Measurements from ENCODE around the gene COMTD1.
A peak's percentile ranks its signal among the peaks of the same experiment; 100 is the strongest.
"Not testable (repeated sequence)": the region's sequence is repeated elsewhere in the genome, so short reads cannot be mapped to it uniquely, and the experiment has no call there.

The COMTD1 gene

DNA sequence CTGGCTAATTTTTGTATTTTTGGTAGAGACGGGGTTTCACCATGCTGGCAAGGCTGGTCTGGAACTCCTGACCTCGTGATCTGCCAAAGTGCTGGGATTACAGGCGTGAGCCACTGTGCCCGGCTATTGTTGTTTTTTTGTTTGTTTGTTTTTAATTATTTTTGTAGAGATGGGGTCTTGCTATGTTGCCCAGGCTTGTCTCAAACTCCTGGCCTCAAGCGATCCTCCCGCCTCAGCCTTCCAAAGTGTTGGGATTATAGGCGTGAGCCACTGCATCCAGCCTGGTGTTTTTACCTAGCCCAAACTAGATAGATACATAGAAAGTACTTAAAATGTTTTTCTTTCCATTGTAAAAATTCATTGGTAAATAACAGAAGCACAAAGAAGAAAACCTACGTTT lies 14.3 kb downstream of the COMTD1 start:
- not testable (repeated sequence) for DNase-seq

DNA sequence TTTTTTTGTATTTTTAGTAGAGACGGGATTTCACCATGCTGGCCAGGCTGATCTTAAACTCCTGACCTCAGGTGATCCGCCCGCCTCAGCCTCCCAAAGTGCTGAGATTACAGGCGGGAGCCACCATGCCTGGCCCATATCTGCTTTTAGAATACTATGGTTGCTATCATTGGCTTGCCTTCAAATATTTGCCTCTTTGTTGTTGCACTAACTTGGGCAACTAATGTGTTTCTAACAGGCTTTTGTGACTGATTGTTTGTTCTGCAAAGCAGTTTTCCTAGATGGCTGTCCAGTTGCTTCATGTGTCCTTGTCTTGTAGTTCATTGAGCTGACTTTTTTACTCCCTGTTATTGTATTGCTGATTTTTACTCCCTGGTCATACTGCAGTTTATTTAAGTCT lies 15.5 kb downstream of the COMTD1 start:
- no peak for DNase-seq

DNA sequence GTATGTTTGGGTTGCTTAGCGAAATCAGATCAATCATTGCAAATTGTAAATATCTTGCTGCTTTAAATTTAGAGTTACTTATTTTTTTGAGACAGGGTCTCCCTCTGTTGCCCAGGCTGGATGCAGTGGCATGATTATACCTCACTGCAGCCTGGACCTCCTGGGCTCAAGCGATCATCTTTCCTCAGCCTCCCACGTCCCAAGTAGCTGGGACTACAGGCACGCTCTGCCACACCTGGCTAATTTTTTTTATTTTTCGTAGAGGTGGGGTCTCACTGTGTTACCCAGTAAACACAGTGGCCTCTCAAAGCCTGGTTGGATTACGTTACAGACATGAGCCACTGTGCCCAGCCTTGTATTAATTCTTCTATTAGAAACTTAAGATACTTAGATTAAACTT lies 23.4 kb downstream of the COMTD1 start:
- no peak for DNase-seq

DNA sequence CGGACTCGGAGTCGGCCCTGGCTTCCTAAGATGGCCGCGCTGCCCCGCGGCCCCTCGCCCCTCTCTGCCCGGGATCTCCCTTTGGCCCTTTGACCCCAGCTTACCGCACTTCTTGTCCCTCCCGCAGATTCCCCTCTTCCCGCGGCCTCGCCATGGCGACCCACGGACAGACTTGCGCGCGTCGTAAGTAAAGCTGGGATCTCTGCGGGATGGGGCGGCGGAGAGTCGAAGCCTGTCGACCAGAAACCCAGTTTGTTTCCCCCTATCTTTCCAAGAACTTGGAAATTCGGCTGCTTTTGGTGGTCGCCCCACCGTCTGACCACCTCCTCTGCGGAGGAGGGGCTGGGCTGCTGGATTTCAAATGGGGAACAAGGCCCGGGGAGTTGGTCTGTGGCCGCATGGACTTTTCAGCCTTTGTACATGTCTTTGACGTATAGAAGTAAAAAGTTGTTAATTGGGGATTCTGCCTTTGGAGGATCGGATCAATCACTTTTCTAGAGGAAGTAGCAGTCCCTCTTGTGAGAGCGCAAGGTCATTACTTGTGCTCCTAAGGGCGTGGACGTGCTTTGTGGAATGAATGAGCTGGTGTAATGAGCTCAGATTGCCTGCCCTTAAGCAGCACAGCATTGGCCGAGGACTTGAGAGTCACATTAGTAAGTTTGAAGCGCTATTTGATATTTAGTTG lies 24.6 kb downstream of the COMTD1 start:
- DNase-seq = peak; percentile 27

DNA sequence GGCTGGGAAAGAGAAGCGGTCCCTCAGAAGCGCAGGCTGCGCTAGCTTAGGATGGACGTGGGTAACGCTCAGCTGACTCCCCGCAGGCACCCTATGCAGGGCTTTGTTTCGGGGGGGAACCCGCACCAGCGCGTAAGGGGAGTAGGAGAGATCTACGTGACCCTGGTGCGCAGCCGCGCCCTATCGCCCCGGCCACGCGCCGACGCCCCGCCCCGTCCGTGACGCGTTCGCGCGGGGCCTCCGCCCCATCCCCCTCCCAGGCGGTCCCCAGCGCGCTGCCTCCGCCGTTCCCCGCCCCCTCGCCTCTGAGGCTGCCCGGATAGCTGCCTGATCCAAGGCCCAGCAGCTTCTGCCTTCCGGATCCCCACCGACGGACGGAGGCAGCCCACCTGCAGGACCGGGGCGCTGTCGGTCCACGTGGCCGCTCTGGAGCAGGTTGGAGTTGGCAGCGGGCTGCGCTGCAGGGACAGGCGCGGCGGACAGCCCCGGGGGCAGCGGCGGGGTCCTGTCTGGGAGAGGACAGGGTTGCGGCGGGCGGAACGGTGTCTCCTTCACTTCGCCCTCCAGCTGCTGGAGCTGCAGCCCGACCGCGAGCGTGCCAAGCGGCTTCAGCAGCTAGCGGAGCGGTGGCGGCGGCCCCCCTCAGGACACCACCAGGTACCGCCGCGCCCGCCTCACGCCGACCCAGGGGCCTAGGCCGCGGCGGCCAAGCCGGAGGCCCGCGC lies 25.3 kb downstream of the COMTD1 start, which contains the start of gene VDAC2:
Gene VDAC2 (plus strand): TSS at position 515 of the 725 bp plus-strand sequence. CDS start 363 bp downstream, outside the sequence.
- peak; percentile 93 for DNase-seq

DNA sequence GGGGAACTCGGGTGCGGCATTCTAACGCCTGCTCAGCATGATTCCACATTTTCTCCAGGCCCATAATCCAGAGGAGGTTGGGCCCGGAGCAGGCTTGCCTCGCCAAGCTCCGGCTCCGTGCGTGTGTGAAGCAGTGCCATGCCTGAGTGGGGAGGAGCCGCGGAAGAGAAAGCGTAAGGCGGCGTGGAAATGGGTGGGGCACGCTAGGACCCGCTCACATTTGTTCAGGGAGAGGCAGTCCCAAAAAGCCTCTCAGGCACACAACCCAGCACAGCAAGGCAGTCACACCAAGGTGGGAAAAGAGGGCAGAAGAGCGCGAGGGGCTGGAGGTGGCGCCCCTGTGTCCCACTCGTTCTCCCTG lies 25.9 kb downstream of the COMTD1 start:
- DNase-seq = peak; percentile 70

DNA sequence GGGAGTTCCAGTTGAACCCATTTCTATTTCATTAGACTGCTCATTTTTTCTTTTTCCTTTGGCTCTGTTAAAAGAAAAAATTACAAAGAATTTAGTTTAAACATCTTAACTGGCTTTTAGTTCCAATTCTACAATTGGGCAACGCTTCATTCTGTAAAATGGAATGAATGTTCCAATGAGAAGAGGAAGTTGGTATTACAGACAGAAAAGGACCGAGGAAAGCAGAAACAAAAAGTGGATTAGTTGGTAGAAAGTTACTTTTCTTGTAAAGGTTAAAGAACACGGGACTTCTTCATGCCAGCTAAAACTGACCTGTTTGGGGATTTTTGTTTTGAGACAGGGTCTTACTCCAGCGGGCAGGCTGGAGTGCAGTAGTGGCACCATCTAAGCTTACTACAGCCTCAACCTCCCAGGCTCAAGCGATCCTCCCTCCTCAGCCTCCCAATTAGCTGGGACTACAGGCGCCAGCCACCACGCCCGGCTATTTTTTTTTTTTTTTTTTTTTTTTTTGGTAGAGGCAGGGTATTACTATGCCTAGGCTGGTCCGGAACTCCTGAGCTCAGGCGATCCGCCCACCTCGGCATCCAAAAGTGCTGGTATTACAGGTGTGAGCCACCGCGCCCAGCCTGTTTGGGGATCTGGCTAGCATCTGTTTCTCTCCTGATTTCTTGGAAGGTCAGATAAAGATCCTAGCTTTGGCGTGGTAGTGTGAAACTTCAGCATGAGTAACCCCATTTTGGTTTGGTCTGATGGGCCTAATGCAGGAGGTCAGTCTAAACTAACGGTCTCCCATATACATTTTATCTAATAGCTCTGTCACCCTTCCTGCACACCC lies 26.5 kb downstream of the COMTD1 start:
- DNase-seq = peak; percentile 5

DNA sequence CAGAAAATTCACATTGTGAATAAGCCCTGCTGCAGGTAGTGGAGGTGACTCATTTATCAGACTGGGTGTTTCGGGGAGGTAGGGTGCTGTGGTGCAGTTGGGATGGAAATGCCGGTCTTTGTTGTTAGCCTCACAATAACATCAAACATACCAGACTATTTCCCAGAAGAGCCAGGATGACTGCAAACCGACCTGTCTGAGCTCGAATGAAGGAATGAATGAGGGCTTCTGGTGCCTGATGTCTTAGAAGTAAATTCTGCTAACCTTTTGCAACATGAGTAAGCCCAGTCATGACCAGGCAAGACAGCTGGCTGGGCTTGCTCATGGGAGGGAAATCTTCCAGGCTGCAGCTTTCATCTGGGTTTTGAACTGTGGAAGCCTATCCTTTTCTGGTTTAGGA lies 27.6 kb downstream of the COMTD1 start:
- no peak for DNase-seq

DNA sequence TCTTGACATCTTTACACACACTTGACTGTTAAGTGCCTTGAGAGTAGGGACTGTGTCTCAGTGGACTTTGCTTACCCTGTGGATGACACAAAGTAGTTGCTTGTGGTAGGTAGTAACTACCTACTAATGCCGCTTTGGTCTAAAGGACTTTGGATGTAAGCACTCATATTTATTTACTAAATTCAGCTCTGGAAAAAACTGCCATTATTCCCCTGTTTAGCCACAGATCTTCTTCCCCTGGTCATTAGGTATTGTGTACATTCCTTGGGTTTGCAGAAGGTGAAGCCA lies 28.0 kb downstream of the COMTD1 start:
- DNase-seq = no peak

DNA sequence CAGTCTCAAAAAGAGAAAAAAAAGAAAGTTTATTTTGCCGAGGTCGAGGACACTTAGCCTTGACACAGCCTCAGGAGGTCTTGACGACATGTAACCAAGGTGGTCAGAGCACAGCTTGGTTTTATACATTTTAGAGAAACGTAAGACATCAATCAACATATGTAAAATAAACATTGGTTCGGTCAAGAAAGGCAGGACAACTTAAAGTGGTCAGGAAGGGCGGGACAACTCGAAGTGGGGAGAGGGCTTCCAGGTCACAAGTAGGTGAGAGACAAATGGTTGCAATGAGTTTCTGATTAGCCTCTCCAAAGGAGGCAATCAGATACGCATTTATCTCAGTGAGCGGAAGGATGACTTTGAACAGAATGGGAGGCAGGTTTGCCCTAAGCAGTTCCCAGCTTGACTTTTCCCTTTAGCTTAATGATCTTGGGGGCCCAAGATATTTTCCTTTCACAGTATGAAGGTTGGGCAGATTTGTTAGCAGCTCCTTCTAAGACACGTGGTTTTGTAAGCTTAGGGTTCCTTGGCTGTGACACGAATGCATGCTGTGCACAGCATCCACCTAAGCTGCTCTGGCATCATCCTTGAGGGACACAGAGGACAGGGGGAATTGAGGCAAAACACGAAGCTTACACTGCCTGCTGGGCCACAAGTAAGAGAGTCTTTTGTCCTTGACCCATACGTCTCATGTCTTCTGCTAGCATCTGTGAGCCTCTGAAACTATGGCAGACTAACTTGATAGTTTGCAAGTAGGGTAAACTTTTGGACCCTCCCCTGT lies 28.5 kb downstream of the COMTD1 start:
- DNase-seq = no peak

DNA sequence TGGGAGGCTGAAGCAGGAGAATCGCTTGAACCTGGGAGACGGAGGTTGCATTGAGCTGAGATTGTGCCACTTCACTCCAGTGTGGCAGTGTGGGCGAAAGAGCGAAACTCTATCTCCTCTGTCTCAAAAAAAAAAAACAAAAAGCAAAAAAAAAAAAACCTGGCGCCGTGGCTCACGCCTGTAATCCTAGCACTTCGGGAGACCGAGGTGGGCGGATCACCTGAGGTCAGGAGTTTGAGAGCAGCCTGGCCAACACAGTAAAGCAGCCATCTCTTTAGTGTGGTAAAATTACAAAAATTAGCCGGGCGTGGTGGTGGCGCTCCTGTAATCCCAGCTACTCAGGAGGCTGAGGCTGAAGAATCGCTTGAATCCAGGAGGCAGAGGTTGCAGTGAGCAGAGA lies 29.1 kb downstream of the COMTD1 start:
- DNase-seq = not testable (repeated sequence)

DNA sequence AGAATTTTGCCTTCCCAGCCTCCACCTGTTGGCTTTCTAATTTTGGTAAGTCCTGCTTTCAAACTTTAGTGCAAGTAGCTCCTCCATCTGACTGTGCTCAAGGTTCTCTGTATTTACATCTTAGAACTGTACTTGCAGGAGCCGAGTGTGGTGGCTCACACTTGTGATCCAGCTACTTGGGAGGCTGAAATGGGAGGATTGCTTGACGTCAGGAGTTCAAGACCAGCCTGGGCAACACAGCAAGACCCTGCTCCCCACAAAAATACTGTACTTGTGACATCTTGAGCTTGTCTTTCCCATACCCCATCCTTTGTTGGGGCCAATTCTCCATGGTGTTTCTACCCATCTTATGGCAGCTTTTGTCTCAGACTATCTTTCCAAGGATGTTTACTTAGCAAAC lies 29.8 kb downstream of the COMTD1 start:
- no peak for DNase-seq

DNA sequence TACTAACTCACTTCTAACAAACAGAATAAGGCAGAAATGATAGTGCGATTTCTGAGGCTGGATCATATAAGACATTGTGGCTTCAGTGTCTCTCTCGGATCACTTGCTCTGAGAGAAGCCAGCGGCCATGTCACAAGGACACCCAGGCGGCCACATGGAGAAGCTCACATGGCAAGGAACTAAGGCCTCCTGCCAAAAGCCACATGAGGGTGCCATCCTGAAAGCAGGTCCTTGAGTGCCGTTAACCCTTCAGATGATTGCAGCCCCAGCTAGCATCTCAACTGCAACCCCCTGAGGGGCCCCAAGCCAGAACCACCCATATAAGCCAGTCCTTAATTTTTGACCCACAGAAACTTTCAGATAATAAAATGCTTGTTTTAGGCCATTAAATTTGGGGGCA lies 32.0 kb downstream of the COMTD1 start:
- no peak for DNase-seq

DNA sequence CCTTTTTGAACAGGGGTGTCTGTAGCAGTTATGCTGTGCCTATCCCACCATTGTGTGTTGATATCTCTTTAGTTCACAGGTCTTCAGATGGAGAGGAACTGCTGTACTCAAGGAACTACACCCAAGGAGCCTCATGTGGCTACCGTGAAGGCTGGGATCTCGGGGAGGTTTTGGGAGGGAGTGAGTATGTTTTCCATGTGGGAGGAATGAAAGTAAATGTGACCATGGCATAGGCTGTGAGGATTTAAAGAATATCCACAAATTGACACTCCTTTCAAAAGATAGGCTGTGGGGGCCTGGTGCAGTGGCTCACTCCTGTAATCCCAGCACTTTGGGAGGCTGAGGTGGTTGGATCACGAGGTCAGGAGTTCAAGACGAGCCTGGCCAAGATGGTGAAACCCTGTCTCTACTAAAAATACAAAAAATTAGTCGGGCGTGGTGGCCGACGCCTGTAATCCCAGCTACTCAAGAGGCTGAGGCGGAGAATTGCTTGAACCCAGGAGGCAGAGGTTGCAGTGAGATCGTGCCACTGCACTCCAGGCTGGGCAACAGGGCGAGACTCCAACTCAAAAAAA lies 32.6 kb downstream of the COMTD1 start:
- not testable (repeated sequence) for DNase-seq

DNA sequence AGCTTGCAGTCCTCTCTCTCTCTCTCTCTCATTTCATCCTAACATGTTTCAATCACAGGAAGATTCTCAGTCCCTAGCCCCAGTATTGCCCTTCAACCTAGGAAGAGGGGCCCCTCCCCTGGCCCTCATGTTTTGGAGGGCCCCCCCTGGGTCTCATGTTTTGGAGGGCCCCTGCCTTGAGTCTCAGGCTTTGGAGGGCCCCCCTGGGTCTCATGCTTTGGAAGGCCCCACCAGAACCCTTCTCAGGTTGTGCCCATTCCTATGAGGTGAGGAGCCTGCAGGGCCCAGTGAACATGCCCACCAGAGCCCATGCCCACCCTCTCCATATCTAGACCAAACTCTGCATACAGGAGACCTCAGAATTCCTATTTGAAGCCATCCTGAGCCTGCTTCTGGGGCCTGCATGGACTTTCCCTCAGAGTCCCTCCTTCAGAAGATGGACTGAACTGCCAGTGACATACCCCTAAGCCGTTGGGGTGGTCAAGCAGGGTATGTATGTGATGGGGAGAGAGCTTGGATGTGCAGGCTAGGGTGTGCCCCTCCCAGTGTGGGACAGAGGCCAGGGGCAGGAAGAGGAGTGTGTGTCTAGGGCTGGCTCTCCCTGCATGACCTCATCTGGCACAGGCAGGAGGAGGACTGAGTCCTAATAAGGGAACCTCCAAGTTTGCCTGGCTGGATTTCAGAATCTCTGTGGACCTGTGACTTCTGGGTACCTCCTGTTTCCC lies 33.3 kb downstream of the COMTD1 start:
- no peak for DNase-seq

DNA sequence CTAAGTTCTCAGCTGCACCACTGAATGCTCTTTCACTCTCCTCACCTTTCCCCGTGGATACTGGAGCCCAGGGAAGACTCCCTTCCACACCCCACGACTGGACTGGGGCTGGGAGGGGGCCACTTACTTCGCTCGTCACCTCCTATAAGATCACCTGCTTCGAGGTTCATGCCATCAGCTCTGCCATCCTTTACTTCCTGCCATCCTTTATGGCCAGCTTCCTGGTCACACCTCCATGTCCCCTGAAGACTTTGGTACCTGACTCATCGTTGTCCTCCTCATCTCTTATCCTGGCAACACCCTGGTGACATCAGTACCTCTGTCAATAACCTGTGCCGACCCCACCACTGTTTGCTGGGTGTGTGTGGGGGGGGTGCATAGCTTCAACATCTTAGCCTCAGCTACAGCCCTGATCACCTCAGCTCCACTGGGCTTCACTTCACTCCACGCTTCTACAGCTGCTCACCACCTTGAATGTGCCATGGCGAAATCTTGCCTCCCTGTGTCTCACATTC lies 33.9 kb downstream of the COMTD1 start:
- no peak for DNase-seq

DNA sequence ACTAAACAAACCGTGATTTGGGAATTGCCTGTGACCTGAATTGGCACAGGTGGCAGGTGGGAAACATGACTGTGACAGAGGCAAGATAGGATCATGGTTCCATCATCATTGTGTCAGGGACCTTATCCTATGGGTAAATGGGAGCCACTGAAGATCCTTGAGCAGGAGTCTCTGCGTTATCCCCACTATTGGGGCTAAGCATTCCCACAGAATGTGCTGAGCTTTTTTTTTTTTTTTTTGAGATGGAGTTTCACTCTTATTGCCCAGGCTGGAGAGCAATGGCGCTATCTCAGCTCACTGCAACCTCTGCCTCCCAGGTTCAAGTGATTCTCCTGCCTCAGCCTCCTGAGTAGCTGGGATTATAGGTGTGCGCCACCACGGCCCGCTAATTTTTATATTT lies 35.8 kb downstream of the COMTD1 start:
- not testable (repeated sequence) for DNase-seq

DNA sequence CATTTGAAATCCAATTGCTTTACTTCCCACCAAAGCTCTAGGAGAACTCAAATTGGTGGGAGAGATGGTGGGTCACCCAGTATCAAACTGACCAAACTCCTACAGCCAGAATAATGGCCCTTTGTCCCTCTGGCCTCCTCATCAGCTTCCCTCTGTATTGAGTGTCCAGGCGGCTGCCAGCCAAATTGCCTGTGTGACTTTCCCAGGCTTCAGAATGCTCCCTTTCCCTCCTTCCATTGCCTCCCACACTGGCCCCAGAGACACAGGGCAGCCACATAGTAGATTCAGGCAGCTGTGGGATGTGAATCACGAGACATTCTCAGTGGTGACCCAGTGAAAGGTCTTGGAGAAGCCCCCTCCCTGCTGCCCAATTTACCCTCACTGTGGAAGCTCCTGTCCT lies 37.9 kb downstream of the COMTD1 start:
- DNase-seq = no peak

DNA sequence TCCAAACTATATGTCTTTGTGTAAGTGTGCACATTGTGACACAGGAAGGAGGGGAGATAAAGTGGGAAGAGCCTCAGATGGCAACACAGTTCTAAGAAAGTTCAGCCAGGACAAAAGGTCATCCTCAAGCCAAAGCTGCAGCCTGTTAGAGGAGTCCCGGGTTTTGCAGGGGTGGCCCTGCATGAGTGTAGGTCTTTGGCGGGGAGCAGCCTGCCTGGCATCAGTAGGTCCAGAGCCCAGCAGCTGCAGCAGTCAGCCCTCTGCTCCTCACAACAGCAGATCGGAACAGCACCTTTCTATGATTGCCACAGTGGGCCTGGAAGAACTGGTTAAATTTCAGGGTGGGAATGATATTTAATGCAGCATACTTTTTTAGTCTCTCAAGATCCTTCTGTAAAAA lies 38.7 kb downstream of the COMTD1 start:
- no peak for DNase-seq

DNA sequence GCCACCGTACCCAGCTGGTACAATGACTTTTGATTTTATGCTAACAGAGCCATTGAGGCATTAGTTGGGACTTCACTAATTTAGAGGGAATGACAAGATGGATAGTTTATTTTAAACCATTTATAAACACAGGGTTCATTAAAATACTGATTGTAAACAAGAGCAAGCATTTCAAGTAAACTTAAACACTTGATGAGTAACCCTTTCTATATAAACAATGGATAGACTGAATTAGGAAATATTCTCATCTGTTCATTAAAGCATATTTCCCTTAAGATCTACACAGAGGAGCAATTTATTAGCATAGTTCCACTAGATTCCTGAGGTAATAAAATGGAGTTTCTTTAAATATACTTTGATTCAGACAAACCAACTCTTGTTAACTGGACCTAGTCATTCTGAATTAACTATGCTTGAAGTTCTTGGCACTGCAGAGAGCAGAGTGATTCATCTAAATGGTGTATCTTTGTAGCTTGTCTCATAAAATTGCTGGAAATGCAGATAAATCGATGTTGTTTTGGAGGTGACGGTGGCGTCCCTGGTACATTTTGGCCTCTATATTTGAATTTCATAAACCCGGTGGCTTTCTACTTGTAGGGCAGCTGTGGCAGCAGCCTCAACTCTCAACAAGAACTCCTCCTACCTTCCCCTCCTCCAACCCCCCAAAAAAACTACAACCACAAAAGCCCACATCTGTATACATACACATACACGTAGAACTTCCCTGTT lies 40.6 kb downstream of the COMTD1 start:
- no peak for DNase-seq

DNA sequence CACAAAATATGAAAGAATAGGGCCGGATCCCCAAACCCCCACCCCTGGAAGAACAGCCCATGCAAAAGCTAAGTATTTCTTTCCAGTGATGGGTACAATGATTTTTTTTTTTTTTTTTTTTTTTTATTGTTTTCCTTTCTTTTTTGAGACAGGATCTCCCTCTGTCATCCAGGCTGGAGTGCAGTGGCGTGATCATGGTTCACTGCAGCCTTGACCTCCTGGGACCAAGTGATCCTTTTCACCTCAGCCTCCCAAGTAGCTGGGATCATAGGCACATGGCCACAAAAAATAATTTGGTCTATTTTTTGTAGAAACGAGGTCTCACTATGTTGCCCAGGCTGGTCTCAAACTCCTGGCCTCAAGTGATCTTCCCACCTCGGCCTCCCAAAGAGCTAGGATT lies 41.1 kb downstream of the COMTD1 start:
- not testable (repeated sequence) for DNase-seq

All from stimulated activated CD4-positive, alpha-beta T cell treated with anti-CD3 and anti-CD28 coated beads, Interleukin-12 subunit alpha, Interleukin-12 subunit beta, amount 100 ng/mL, for 4 hours (primary cell).